ENCODE data around the gene KCNIP1. TPM values are rescaled to one million over a fixed set of nuclear protein-coding genes. Genes with fewer than 3 reads are reported as not detected.

Gene KCNIP1
- polyA plus RNA-seq, 3 donors: not detected

- no peaks in the 10 kb centered on the region for H3K36me3 ChIP-seq (replicated peaks in 1 of 2; ENCODE audit: control insufficient read depth in 1 of 2, insufficient read depth in 2 of 2, low read length in 2 of 2)
- intact Hi-C loops (cut with micrococcal nuclease): no loop called here
- Mint-ChIP-seq H3K4me3 (no peak overlapping the region), H3K27ac (no peak overlapping the region), H3K27me3 (ENCODE audit: low read depth in 3 of 3) (peaks cover 0 to 3% (median 0%) of the 10 kb centered on the region in 3 donors), H3K36me3 (no peaks in the 10 kb centered on the region), H3K4me1 (peaks cover 39% of the 10 kb centered on the region), H3K9me3 (peaks cover 0 to 3% (median 0%) of the 10 kb centered on the region in 7 donors)
- H3K4me3 ChIP-seq (replicated peaks in 1 of 3; ENCODE audit: low read depth in 2 of 3, low read length in 3 of 3): no peak overlapping the region
- H3K79me2 ChIP-seq (ENCODE audit: insufficient read depth, low read length): no peaks in the 10 kb centered on the region
- DNase-seq: no peak
- H3K27me3 ChIP-seq (ENCODE audit: control insufficient read depth in 2 of 2, insufficient read depth in 2 of 2, low read length in 2 of 2): no peaks in the 10 kb centered on the region
- TF ChIP-seq CTCF (IDR thresholded peaks at IDR 0.05): no peak
- H3K4me2 ChIP-seq (replicated peaks; ENCODE audit: extremely low read depth, low read length, poor library complexity, severe bottlenecking): no peak overlapping the region
- no peak overlapping the region for H3K9ac ChIP-seq (ENCODE audit: insufficient read depth, low read length, poor library complexity, severe bottlenecking)
- H2AFZ ChIP-seq (ENCODE audit: insufficient read depth, low read depth, low read length, poor library complexity, severe bottlenecking): no peak overlapping the region
- H3K4me1 ChIP-seq (ENCODE audit: control insufficient read depth in 1 of 2, insufficient read depth in 2 of 2, low read length in 2 of 2): peaks cover 28 to 31% of the 10 kb centered on the region in 2 donors
- H3K27ac ChIP-seq (ENCODE audit: low read depth in 1 of 2, low read length in 2 of 2): no peak overlapping the region
- H4K20me1 ChIP-seq (ENCODE audit: insufficient read depth, low read length): no peaks in the 10 kb centered on the region
- no peaks in the 10 kb centered on the region for H3K9me3 ChIP-seq (replicated peaks in 1 of 2; ENCODE audit: control insufficient read depth in 1 of 2, insufficient read depth in 1 of 2, low read length in 2 of 2)
- WGBS (ENCODE audit: insufficient coverage): no CpG with 5 or more reads among the region's 2 CpGs
Measured at GRCh38 chr5:170481849-170482248, 22.0 kb upstream of the KCNIP1 start.

GRCh38 chr5:170482511-170482910 lies 21.3 kb upstream of the KCNIP1 start:
- TF ChIP-seq CTCF (IDR thresholded peaks at IDR 0.05): no peak
- peaks cover 38% of the 10 kb centered on the region for H3K4me1 Mint-ChIP-seq

More at GRCh38 chr5:170482511-170482910, 21.3 kb upstream of the KCNIP1 start:
- Histone ChIP-seq H3K9me3 (replicated peaks in 1 of 2; ENCODE audit: control insufficient read depth in 1 of 2, insufficient read depth in 1 of 2, low read length in 2 of 2) (no peaks in the 10 kb centered on the region), H3K27ac (ENCODE audit: low read depth in 1 of 2, low read length in 2 of 2) (no peak overlapping the region), H3K4me2 (replicated peaks; ENCODE audit: extremely low read depth, low read length, poor library complexity, severe bottlenecking) (no peak overlapping the region), H4K20me1 (ENCODE audit: insufficient read depth, low read length) (no peaks in the 10 kb centered on the region), H2AFZ (ENCODE audit: insufficient read depth, low read depth, low read length, poor library complexity, severe bottlenecking) (no peak overlapping the region), H3K36me3 (replicated peaks in 1 of 2; ENCODE audit: control insufficient read depth in 1 of 2, insufficient read depth in 2 of 2, low read length in 2 of 2) (no peaks in the 10 kb centered on the region), H3K79me2 (ENCODE audit: insufficient read depth, low read length) (no peaks in the 10 kb centered on the region), H3K9ac (ENCODE audit: insufficient read depth, low read length, poor library complexity, severe bottlenecking) (no peak overlapping the region), H3K4me3 (replicated peaks in 1 of 3; ENCODE audit: low read depth in 2 of 3, low read length in 3 of 3) (no peak overlapping the region), H3K27me3 (ENCODE audit: control insufficient read depth in 2 of 2, insufficient read depth in 2 of 2, low read length in 2 of 2) (no peaks in the 10 kb centered on the region), H3K4me1 (ENCODE audit: control insufficient read depth in 1 of 2, insufficient read depth in 2 of 2, low read length in 2 of 2) (peaks cover 28 to 31% of the 10 kb centered on the region in 2 donors)
- WGBS (ENCODE audit: insufficient coverage): no CpG with 5 or more reads among the region's 4 CpGs
- peaks cover 0 to 3% (median 0%) of the 10 kb centered on the region in 3 donors for H3K27me3 Mint-ChIP-seq (ENCODE audit: low read depth in 3 of 3)
- no peak for DNase-seq
- intact Hi-C loops (cut with micrococcal nuclease): no loop called here
- peaks cover 0 to 3% (median 0%) of the 10 kb centered on the region in 7 donors for H3K9me3 Mint-ChIP-seq
- H3K36me3 Mint-ChIP-seq: no peaks in the 10 kb centered on the region
- no peak overlapping the region for H3K4me3 Mint-ChIP-seq
- H3K27ac Mint-ChIP-seq: no peak overlapping the region
